Mesothelial cell of epicardium (in vitro differentiated cells): ENCODE measurements around the gene ARHGEF26. TPM values are rescaled to one million over a fixed set of nuclear protein-coding genes. Genes with fewer than 3 reads are reported as not detected.

Experiments used
- DNase-seq, 2 experiments: peaks; one replicate each; pipeline ENCODE4 v3.0.0; 2021; ENCODE audit warnings: low spot score in 2 of 2; ENCODE audit not compliant: unreplicated experiment in 2 of 2
- H3K27ac Mint-ChIP-seq: 2 replicates; pipeline ENCODE4 v1.8.0; 2021; ENCODE audit warnings: mixed read lengths
- H3K27me3 Mint-ChIP-seq: 2 replicates; pipeline ENCODE4 v1.8.0; 2021; ENCODE audit warnings: low read depth, mixed read lengths
- H3K36me3 Mint-ChIP-seq: 2 replicates; pipeline ENCODE4 v1.8.0; 2021; ENCODE audit warnings: mixed read lengths
- H3K4me1 Mint-ChIP-seq: 2 replicates; pipeline ENCODE4 v1.8.0; 2021; ENCODE audit warnings: mixed read lengths
- H3K4me3 Mint-ChIP-seq: 2 replicates; pipeline ENCODE4 v1.8.0; 2021; ENCODE audit warnings: mild to moderate bottlenecking, moderate library complexity, mixed read lengths
- H3K9me3 Mint-ChIP-seq: 2 replicates; pipeline ENCODE4 v1.8.0; 2021; ENCODE audit warnings: mixed read lengths
- total RNA-seq: library from RNA; stranded (reverse); gene quantifications from 3 replicates; pipeline ENCODE4 v1.2.1, GENCODE V29; 2021
- TF ChIP-seq, protein P1 (sequence below): fragments of 200-600 bp; sonication (generic); IDR thresholded peaks from one replicate; pipeline ENCODE4 v1.5.0; 2021; ENCODE audit warnings: antibody characterized with exemption; ENCODE audit not compliant: unreplicated experiment

Gene ARHGEF26
- total RNA-seq, 1 donor from 2014 or later, result 6.6 TPM

DNA sequence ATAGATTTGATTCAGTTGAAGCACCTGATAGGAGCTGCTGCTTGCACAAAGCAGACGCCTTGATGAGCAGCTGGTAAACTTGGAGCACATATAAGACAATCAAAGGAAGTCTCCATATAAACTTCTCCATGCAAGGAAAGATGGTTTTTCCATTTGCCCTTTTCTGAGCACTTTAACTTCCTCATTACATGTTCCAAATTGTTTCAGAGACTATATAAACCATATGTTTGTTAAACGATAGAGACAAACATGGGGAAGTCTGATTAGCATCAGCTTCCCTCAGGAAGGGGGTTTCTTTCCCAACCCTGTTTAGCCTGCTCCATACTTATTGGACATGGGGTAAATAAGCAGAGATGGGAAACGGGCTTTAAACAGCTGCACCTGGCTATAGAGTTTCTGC, 115.1 kb downstream of the ARHGEF26 start:
- Mint-ChIP-seq H3K9me3 (no peaks in the 10 kb centered on the region), H3K27ac (no peak overlapping the region), H3K4me1 (no peaks in the 10 kb centered on the region), H3K4me3 (no peak overlapping the region), H3K27me3 (no peaks in the 10 kb centered on the region), H3K36me3 (peaks cover 7% of the 10 kb centered on the region)
- no peak for DNase-seq
- TF ChIP-seq, protein P1, sequence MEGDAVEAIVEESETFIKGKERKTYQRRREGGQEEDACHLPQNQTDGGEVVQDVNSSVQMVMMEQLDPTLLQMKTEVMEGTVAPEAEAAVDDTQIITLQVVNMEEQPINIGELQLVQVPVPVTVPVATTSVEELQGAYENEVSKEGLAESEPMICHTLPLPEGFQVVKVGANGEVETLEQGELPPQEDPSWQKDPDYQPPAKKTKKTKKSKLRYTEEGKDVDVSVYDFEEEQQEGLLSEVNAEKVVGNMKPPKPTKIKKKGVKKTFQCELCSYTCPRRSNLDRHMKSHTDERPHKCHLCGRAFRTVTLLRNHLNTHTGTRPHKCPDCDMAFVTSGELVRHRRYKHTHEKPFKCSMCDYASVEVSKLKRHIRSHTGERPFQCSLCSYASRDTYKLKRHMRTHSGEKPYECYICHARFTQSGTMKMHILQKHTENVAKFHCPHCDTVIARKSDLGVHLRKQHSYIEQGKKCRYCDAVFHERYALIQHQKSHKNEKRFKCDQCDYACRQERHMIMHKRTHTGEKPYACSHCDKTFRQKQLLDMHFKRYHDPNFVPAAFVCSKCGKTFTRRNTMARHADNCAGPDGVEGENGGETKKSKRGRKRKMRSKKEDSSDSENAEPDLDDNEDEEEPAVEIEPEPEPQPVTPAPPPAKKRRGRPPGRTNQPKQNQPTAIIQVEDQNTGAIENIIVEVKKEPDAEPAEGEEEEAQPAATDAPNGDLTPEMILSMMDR, result no peak

DNA sequence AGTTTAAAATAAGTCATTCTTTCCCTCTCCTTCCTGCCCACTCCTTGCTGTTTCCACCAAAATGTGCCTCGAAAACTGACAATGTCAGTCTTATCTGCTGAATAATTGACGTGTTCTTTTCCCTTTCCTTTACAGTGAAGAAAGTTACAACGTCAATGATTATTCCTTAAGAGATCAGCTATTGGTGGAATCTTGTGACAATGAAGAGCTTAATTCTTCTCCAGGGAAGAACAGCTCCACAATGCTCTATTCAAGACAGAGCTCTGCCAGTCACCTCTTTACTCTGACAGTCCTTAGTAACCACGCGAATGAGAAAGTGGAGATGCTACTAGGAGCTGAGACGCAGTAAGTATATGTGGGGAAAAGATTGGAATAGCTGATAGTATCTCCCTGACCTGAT, 119.0 kb downstream of the ARHGEF26 start:
- H3K27ac Mint-ChIP-seq, result no peak overlapping the region
- peaks cover 3% of the 10 kb centered on the region for H3K4me1 Mint-ChIP-seq
- TF ChIP-seq, protein P1, result no peak
- DNase-seq, result no peak
- no peaks in the 10 kb centered on the region for H3K9me3 Mint-ChIP-seq
- peaks cover 8% of the 10 kb centered on the region for H3K36me3 Mint-ChIP-seq
- no peaks in the 10 kb centered on the region for H3K27me3 Mint-ChIP-seq
- no peak overlapping the region for H3K4me3 Mint-ChIP-seq

DNA sequence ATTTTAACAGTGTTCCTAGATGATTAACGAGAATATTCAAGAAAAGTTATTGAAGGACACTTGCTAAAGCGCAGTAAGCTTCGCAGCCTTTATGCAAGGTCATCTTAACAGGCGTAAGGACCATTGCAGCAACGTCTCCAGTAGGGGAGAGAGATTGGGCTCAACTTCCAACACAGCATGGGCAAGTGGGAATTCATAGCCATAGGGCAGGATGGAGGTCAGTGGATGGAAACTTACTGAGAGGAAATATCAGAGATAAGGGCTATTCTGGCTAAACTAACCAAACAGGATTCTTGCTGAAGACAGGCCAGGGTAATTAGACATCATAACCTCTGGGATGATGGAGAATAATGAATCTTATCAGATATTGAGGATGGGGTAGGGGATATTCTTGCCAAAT, 120.3 kb downstream of the ARHGEF26 start:
- no peak overlapping the region for H3K4me3 Mint-ChIP-seq
- TF ChIP-seq, protein P1, result no peak
- H3K9me3 Mint-ChIP-seq, result no peaks in the 10 kb centered on the region
- no peak for DNase-seq
- no peaks in the 10 kb centered on the region for H3K27me3 Mint-ChIP-seq
- no peak overlapping the region for H3K27ac Mint-ChIP-seq
- H3K36me3 Mint-ChIP-seq, result peaks cover 13% of the 10 kb centered on the region
- H3K4me1 Mint-ChIP-seq, result peaks cover 3% of the 10 kb centered on the region

DNA sequence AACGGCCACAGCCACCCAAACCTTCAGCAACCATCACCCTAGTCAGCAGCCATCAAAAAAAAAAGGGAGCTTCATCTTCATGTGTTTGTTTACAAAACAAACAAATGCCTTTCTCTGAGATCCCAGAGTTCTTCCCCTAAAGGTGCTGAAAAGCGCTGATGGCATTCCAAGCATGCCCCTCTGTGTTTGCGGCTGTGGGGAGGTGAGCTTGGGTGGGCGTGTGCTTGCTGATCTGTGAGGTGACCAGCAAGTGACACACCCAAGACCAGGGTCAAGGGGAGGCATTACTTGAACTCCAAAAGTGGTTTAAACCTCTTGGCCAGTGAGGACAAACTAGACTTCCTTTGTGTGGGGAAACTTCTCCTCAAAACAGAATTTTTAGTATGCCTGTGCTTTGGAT, 121.6 kb downstream of the ARHGEF26 start:
- H3K4me1 Mint-ChIP-seq, result peaks cover 3% of the 10 kb centered on the region
- H3K36me3 Mint-ChIP-seq, result peaks cover 21% of the 10 kb centered on the region
- TF ChIP-seq, protein P1, result no peak
- H3K27me3 Mint-ChIP-seq, result no peaks in the 10 kb centered on the region
- no peak overlapping the region for H3K27ac Mint-ChIP-seq
- no peak overlapping the region for H3K4me3 Mint-ChIP-seq
- DNase-seq, result no peak
- H3K9me3 Mint-ChIP-seq, result no peaks in the 10 kb centered on the region

DNA sequence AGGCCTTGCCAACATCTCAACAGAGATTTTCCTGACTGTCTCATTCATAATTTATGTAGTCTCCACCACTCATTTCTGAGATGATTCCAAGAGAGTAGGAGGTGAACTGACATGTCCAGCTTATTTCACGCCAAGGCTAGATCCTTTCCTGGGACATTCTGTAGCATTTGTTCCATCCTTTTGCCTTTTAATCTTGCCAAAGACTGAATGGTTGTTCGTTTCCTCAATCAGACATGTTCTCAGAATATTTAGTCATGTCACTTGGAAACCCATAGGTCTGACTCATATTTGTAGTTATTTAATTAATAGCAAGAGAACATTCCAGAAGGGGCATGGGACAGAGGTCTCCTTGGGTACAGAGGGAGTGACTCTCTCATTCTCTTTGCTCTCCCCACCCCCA, 122.2 kb downstream of the ARHGEF26 start:
- TF ChIP-seq, protein P1, result no peak
- Mint-ChIP-seq H3K36me3 (peaks cover 21% of the 10 kb centered on the region), H3K27ac (no peak overlapping the region), H3K27me3 (no peaks in the 10 kb centered on the region), H3K4me1 (peaks cover 3% of the 10 kb centered on the region), H3K4me3 (no peak overlapping the region), H3K9me3 (no peaks in the 10 kb centered on the region)
- DNase-seq, result no peak

DNA sequence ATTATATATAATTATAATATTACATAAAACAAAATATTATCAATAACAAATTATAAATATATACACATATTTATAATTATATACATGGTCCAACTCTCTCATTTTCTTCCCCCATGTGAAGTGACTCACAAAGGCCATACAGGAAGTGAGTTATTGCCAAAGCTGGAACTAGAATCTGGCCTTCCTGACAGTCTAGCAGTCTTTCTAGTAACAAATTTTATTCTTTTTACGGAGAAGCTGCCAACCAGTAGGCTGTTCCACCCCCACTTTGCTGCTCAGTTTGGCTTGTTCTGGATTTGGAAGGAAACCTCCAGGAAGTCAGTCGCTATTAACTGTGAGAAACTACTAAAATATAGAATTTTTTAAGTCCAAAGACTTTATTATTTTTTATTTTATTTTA, 123.5 kb downstream of the ARHGEF26 start:
- Mint-ChIP-seq H3K27me3 (no peaks in the 10 kb centered on the region), H3K4me1 (peaks cover 3% of the 10 kb centered on the region), H3K36me3 (peaks cover 26% of the 10 kb centered on the region), H3K9me3 (no peaks in the 10 kb centered on the region), H3K4me3 (no peak overlapping the region), H3K27ac (no peak overlapping the region)
- DNase-seq, result no peak
- TF ChIP-seq, protein P1, result no peak
